GM12801 (cell line): ENCODE data around the gene LSS.

Experiments used
- TF ChIP-seq, protein P1 (sequence below): IDR thresholded peaks from one replicate; pipeline ENCODE4 v1.5.1; 2011; ENCODE audit warnings: control low read depth; ENCODE audit not compliant: insufficient read length; ENCODE audit errors: extremely low read depth

LSS gene

DNA sequence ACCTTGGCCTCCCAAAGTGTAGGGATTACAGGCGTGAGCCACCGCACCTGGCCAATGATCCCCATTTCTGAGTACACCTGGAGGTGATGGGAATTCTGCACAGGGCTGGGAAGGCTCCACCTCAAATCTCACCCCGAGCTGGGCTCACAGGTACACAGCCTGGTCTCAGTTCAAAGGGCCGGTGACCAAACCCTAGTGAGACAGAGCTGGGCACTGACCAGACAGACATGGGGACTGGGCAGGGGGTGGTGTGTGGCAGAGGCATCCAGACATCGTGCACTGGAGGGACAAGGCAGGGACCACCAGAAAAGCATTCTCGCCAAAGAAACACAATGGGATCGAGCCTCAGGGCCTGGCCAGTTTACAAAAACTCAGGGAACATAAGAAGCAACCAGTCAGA lies 17.2 kb downstream of the LSS start:
- TF ChIP-seq, protein P1, sequence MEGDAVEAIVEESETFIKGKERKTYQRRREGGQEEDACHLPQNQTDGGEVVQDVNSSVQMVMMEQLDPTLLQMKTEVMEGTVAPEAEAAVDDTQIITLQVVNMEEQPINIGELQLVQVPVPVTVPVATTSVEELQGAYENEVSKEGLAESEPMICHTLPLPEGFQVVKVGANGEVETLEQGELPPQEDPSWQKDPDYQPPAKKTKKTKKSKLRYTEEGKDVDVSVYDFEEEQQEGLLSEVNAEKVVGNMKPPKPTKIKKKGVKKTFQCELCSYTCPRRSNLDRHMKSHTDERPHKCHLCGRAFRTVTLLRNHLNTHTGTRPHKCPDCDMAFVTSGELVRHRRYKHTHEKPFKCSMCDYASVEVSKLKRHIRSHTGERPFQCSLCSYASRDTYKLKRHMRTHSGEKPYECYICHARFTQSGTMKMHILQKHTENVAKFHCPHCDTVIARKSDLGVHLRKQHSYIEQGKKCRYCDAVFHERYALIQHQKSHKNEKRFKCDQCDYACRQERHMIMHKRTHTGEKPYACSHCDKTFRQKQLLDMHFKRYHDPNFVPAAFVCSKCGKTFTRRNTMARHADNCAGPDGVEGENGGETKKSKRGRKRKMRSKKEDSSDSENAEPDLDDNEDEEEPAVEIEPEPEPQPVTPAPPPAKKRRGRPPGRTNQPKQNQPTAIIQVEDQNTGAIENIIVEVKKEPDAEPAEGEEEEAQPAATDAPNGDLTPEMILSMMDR, result no peak

DNA sequence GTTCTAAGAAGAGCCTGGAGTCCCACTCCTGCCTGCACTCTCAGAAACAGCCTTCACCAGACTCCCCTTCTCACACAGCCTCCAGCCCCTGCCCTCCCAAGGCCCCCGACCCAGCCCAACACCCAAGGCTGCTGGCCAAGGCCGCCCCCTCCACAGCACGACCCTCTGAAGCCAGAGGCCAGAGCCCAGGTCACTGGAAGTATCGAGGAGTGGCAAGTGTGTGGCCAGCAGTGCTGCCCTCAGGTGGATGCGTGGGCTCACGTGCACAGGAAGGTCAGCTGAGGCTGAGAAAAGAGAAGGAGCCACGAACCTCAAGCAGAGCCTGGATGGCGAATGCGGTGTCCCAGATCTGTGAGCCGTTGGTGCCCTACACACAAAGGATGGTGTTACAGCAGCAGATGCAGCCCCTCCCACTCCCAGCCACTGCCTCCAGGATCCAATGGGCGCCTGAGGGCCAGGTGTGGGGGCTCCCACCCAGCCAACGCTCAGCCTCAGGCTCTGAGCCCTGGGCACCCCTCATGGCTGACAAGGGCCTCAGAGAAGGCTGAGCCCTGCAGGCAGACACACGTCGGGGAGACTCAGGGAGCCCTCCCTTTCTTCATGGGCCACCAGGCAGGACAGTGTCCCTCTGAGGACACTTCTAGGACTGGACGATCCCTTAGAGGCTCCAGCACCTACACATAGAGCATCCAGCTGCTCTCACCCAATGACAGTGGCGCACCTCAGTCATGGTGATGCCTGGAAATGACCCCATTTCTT lies 18.0 kb downstream of the LSS start:
- TF ChIP-seq, protein P1, result no peak

DNA sequence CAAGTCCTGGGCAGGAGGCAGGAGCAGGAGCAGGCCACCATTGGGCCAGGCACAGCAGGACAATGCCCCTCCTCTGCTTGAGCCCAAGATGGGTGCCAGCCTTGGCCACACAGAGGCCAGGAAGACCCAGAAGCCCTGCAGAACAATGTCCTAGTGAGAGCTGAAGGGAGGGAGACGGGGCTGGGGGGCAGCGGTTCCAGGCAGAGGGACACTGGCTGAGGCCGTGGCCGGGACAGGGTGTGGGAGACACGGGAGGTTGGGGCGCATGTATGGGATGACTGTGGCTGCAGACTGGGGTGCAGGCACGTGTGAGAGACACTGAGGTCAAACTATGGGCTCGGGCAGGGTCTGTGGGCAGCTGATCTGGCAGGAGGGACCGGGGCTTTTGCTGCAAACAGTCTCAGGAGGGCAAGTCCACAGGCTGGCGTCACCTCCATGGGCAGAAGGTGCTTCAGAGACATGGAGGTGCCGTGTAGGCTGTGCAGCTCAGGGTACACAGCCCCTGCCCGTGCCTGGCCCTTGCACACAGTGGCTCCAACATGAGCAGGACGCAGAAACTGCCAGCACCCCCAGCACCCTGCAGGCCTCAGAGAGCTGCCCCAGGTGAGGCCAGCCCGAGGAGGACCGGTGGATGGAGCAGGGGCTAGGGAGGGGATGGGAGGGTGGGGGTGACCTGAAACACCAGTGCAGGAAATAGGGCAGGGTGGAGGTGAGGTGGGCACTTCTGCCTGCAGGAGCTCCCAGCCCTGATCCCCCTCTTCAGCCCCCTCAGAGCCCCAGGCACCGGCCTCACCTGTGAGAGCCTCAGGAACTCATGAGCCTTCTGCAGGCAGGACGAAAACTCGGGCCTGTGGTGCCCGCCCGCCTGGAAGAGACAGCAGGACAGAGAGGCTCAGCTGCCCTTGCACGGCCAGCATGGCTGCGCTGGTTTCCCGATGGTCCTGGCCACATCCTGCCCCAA lies 19.5 kb downstream of the LSS start:
- TF ChIP-seq, protein P1, result no peak

DNA sequence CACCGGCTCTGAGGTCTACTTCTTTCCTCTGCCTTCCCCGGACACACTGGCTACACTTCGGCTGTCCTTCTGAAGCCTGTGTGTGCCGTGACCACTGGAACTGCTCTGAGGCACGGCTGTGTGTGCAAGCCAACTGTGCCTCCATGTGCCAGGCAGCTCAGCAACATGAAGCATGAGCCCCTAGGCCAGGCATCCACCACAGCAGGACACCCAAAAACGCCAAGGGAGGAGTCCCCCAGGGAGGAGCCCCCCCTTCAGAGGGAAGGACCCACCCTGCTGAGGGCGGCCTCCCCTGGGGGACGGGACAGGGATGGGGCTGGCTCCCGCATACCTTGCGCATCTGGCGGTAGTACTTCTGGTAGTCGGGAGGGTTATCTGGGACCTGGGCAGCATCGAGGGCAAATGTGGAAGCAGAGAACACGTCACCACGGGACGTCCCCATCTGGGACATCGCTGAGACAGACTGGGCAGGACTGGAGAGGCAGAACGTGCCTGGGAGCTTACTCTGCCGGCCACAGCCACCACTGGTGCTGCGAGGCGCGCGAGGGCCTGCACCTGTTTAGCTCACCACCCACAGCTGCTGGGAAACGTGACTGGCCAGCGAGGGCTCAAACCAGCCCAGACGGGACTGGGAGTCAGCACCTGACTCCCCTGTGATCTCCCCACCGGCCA lies 20.5 kb downstream of the LSS start:
- TF ChIP-seq, protein P1, result no peak

DNA sequence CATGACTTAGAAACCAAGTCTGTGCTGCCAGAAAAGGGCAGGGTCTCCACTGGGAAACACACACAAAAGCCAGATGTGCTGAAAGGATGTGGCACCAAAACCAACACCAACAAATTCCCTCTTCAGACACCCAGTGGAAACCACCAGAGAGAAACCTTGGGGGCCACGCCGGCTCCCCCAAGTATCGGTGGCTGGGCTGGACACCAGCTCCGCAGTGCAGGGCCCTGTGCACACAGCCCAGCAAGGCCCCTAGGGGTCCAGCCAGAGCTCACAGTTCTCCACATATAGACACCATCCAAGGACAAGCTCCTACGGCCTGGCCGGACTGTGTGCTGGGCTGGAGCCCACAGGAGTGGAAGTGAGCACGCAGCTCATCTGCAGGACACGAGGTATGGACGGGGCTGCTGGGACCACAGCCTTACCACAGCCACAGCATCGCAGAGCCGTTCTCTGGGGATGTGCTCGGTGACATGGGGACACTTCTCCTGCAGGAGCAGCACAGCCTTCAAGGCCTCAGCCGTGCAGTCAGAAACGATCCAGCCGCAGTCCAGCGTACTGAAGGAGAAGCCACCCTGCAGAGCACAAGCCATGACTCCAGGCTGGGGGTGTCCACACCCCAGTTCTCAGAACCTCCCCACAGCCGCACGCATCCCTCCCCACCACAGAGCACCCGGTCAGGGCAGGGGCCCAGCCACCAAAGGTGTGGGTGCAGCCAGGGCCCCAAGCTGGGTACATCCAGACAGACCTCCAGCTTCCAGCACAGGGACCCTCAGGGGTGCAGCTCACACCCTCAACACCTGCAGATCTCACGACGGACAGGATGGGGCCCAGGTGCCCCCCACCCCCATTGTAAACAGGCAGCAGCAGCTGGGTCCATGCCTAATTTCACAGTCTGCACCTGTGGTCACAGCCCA lies 21.3 kb downstream of the LSS start:
- TF ChIP-seq, protein P1, result no peak

DNA sequence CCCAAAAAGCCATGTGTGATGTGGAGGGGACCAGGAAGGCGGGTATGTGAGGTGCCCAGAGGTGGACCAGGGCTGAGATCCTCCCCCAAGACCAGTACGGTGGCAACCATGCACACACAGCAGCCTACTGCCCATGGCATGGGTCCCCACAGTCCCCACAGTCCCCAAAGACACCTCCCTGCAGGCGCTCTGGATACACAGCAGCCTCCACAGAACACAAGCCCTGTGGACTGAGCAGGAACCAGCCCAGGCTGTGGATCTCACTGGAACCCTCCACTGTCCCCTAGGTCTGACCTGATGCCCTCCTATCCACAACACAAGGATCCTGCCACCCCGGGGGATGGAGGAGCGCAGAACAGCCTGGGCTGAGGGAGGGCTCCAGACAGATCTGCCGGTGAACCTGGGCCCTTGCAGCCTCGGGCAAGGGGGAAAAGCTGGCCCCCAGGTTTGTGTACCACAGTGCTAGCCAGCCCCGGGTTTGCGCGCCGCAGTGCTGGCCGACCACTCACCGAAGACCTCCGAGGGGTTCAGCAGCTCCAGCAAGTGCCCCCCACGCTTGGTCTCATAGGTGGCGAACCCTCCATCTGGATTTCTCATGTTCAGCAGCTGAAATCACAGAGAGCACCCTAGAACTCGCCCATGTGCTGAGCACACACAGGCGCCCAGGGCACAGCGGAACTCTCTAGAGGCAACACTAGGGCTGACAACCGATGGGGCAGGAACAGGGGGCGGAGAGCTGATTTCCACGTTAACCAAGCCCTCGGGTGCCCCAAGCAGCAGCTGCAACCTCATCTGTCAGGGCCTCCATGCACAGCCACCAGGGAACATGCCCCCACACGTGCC lies 22.2 kb downstream of the LSS start:
- TF ChIP-seq, protein P1, result no peak
